ENCODE results near the gene MAP3K12.

Gene MAP3K12

DNA sequence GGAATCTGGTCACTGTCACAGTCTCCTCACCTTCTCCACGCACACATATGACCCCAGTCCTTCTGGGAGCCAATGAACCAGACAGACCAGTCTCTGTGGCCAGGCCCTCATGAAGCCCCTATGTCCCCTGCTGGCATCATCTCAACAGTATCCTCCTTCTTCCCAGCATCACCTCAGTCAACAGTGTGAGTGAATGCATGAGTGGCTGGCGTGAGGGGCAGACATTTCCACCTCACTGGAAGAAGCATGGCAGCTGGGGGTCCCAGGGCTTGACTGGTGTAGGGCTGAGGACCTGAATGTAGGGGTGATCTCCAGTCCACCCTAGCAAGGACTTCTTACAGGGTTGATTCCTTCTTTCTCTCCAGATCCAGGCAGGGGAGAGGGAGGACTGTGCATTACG is 1.8 kb downstream of the MAP3K12 start:
- TF ChIP-seq, protein P1, sequence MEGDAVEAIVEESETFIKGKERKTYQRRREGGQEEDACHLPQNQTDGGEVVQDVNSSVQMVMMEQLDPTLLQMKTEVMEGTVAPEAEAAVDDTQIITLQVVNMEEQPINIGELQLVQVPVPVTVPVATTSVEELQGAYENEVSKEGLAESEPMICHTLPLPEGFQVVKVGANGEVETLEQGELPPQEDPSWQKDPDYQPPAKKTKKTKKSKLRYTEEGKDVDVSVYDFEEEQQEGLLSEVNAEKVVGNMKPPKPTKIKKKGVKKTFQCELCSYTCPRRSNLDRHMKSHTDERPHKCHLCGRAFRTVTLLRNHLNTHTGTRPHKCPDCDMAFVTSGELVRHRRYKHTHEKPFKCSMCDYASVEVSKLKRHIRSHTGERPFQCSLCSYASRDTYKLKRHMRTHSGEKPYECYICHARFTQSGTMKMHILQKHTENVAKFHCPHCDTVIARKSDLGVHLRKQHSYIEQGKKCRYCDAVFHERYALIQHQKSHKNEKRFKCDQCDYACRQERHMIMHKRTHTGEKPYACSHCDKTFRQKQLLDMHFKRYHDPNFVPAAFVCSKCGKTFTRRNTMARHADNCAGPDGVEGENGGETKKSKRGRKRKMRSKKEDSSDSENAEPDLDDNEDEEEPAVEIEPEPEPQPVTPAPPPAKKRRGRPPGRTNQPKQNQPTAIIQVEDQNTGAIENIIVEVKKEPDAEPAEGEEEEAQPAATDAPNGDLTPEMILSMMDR (IDR thresholded peaks at IDR 0.05; ENCODE audit: insufficient read depth, missing control alignments) = no peak
- no peak for FAIRE-seq
- no peak for DNase-seq (ENCODE audit: insufficient read length, low spot score)

DNA sequence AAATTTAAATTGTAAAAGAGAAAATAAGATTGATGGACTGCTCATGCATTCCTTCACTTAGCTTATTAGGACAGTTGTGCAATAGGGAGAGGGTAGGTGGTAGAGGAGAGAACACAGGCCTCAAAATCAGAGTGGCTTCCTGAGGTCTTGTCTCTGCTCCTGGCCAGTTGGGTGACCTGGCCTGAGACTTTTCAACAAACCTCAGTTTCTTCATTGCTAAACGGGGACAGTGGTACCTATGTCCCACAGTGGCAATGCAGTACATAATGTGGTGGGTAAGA is 2.6 kb downstream of the MAP3K12 start:
- DNase-seq (ENCODE audit: insufficient read length, low spot score) (no peak), FAIRE-seq (no peak)
- TF ChIP-seq, protein P1 (IDR thresholded peaks at IDR 0.05; ENCODE audit: insufficient read depth, missing control alignments) = no peak

DNA sequence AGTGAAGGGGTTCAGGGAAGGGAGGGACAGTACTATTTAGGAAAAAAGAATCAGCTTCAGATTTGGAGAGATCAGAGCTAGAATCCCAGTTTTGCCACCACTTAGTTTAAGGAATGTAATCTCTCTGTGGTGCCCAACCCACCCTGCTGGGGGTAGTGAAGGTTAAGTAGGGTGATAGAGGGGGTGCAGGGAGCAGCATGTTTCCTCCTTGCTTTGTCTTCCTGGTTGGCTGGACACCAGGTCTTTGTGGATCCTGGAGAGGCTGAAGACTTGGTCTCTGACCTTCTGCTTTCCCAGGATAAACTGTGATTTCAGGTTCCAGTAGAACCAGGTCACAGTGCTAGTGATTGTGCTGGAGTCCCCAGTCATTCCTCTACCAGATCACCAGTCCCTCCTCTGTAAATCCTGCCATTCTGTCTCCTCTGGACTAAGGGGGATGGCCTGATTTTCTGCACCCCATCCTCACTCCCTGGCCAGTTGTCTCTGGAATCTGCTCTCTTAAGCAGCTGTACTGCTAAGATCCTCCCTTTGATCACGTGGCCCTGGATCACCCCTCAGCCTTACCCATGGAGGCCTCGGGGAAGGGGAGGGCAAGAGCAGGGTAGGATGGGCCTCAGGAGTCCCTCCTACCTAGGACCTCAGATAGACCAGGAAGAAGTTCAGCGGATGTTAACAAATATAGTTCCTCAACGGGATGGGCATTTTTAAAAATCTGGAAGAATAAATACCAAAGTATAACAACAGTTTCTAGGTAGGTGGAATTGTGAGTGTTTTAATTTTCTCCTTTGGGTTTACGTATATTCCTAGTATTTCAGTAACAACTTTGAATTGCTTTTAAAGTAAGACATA is 3.1 kb downstream of the MAP3K12 start:
- DNase-seq (ENCODE audit: insufficient read length, low spot score) (no peak), FAIRE-seq (no peak)

DNA sequence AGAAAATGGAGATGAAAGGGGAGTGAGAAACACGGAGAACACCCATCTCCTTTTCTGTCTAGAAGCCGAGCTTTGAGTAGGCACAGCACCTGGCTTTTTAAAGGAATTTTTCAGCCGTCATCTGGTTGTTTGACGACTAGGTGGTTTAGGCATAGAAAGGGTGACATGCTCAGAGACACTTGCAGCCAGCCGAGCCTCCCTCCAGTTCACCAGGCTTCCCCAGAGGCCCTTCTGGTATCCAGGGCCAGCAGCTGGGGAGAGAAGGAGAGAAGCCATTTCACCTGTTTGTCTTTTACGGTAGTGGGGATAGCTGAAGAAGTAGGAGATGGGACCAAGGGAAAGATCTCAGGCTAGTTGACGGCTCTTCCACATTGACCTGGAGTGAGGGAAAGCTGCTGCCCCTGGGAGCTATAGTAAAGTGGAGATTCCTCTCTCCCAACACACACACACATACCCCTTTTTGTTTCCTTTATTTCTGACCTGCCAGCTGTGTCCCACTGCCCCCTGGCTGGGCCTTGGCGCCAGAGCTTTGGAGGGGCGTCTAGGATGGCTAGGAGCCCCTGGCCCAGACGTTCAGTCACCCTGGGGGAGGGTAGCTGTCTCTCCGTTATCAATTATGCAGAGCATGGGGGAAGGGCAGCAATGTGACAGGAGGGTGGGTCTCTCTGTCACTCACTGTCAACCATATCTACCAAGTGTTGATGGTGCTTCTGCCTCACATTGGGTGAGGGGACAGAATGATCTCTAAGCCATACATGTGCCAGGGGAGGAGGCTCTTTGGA is 5.5 kb downstream of the MAP3K12 start:
- TF ChIP-seq, protein P1 (IDR thresholded peaks at IDR 0.05; ENCODE audit: insufficient read depth, missing control alignments) = no peak
- DNase-seq (ENCODE audit: insufficient read length, low spot score) (no peak), FAIRE-seq (no peak)

More for the DNA sequence above, 3.1 kb downstream of the MAP3K12 start:
- TF ChIP-seq, protein P1 (IDR thresholded peaks at IDR 0.05; ENCODE audit: insufficient read depth, missing control alignments) = no peak

DNA sequence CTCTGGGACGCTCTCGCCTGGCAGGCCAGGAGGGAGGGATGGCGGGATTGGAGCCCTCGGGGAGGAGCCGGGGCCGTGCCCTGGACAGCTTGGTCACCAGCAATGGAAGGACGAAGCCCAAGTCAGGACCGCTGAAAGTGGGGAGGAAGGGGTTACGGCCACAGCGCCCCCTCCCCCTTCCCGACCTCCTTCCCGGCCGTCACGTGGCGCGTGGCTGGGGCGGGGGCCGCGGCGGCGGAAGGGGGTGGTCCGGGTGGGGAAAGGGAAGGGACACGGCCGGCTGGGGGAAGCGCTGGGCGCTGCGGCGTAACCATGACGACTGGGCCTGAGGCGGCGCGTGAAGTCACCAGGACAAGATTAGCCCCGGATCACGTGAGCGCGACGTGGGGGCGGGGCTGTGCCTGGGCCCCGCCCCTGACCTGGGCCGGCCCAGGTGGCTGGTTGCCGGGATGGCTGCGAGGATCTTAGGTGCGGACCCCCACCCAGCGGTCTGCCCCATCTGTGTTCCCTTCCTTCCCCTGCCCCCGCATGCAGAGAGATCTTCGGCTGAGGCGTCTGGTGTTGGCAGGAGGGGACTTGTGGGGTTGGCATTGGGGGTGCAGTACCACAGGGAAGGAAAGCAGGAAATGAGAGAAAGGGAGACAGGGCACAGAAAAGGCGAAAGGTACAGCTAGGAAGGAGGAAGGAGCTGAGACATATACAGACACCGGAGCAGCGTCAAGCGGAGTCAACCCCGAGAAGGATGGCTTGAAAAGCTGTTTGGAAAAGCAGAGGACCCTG is 6.2 kb downstream of the MAP3K12 start:
- TF ChIP-seq, protein P1 (IDR thresholded peaks at IDR 0.05; ENCODE audit: insufficient read depth, missing control alignments) = peak; percentile 5
- no peak for FAIRE-seq
- no peak for DNase-seq (ENCODE audit: insufficient read length, low spot score)

DNA sequence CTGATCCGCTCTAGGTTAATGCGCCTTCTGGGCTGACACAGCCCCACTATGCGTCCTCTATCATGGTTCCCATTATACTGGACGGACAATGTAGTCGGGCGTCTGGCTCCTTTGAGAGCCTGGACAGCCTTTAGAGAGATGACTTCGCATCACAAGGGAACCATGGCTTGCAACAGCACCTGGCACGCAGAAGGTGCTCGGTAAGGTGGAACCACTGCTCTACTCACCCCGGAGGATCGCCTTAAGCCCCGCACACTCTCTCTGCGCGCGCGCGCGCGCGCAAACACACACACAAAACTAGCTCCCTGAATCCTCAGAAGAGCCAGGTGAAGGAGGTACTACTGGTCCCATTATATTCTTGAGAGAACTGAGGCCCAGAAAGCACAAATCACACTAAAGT is 7.1 kb downstream of the MAP3K12 start:
- no peak for FAIRE-seq
- TF ChIP-seq, protein P1 (IDR thresholded peaks at IDR 0.05; ENCODE audit: insufficient read depth, missing control alignments) = no peak
- no peak for DNase-seq (ENCODE audit: insufficient read length, low spot score)

All from D721Med (cell line).